AG09309 (cell line): ENCODE results near the gene ABL2.
"Not testable (repeated sequence)": the region's sequence is repeated elsewhere in the genome, so short reads cannot be mapped to it uniquely, and the experiment has no call there.

Experiments
- DNase-seq: peaks from one replicate; pipeline ENCODE4 v3.0.0-alpha.2; 2010; ENCODE audit warnings: low read depth
- H3K4me3 ChIP-seq: 2 replicates; pipeline ENCODE4 v1.5.1; 2011; ENCODE audit warnings: mild to moderate bottlenecking, low read depth, low read length, moderate library complexity; ENCODE audit not compliant: control insufficient read depth
- CTCF ChIP-seq: IDR thresholded peaks from 2 replicates; pipeline ENCODE4 v1.5.1; 2011; ENCODE audit warnings: mild to moderate bottlenecking, low read depth, low read length, inconsistent platforms; ENCODE audit not compliant: insufficient read depth, control insufficient read depth; ENCODE audit errors: missing control alignments

ABL2 gene

GRCh38 chr1:179229214-179230140 is at the start of gene ABL2:
Gene ABL2, minus strand, starts transcription at chr1:179229677. Its CDS starts 280 bp downstream, at chr1:179229397.
- no peak for DNase-seq
- TF ChIP-seq CTCF = no peak
- peak within 1 kb of the TSS; percentile 92 for H3K4me3 ChIP-seq

DNA sequence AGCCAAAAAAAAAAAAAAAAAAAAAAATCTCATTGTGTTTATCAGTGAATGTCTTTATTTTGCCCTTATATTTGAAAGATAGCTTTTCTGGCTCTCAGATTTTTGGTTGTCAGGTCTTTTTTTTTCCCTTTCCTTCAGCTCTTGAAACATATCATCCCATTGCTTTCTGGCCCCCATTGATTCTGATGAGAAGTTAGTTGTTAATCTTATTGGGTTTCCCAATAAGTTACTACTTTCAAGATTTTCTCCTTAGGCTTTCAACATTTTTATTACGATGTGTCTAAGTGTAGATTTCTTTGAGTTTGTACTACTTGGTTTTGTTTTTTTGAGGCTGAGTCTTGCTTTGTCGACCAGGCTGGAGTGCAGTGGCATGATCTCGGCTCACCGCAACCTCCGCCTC is 49.4 kb upstream of the ABL2 start:
- DNase-seq = no peak
- no peak overlapping the region for H3K4me3 ChIP-seq
- TF ChIP-seq CTCF = no peak

DNA sequence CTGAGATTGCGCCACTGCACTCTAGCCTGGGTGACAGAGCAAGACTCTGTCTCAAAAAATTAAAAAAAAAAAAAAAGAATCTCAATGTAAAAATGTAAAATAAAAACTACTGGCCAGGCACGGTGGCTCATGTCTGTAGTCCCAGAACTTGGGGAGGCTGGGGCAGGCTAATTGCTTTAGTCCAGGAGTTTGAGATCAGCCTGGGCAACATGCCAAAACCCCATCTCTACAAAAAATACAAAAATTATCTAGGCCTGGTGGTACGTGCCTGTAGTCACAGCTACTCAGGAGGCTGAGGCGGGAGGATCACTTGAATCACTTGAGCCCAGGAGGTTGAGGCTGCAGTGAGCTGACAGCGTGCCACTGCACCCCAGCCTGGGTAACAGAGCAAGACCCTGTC is 44.9 kb upstream of the ABL2 start:
- DNase-seq, H3K4me3 ChIP-seq: not testable (repeated sequence)

GRCh38 chr1:179269071-179269470 is 39.6 kb upstream of the ABL2 start:
- no peak for TF ChIP-seq CTCF
- DNase-seq = no peak
- no peak overlapping the region for H3K4me3 ChIP-seq

GRCh38 chr1:179264507-179264906 is 35.0 kb upstream of the ABL2 start:
- no peak for TF ChIP-seq CTCF
- no peak for DNase-seq
- H3K4me3 ChIP-seq = no peak overlapping the region

DNA sequence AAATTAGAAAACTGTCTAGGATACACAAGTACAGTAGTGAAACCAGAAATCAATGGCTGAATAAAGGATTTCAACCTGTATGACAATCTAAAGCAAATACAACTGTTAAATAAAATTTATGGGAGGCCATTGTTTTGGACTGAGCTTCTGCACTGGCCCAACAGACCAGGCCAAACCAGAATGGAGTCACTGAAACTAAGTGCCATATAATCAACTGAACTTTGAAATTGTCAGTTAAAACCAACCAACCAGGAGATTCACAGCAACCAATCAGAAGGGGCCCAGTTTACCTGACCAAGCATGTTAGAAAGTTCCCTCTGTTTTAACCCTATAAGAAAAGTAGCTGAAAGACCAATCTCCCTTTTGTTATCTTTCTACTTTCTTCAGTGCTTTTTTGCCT is 33.6 kb upstream of the ABL2 start:
- no peak for DNase-seq
- no peak overlapping the region for H3K4me3 ChIP-seq
- no peak for TF ChIP-seq CTCF

GRCh38 chr1:179262183-179262582 is 32.7 kb upstream of the ABL2 start:
- H3K4me3 ChIP-seq = no peak overlapping the region
- TF ChIP-seq CTCF = no peak
- no peak for DNase-seq
